ENCODE data around the gene PHTF2.
"Not testable (repeated sequence)": the region's sequence is repeated elsewhere in the genome, so short reads cannot be mapped to it uniquely, and the experiment has no call there.

The PHTF2 gene

DNA sequence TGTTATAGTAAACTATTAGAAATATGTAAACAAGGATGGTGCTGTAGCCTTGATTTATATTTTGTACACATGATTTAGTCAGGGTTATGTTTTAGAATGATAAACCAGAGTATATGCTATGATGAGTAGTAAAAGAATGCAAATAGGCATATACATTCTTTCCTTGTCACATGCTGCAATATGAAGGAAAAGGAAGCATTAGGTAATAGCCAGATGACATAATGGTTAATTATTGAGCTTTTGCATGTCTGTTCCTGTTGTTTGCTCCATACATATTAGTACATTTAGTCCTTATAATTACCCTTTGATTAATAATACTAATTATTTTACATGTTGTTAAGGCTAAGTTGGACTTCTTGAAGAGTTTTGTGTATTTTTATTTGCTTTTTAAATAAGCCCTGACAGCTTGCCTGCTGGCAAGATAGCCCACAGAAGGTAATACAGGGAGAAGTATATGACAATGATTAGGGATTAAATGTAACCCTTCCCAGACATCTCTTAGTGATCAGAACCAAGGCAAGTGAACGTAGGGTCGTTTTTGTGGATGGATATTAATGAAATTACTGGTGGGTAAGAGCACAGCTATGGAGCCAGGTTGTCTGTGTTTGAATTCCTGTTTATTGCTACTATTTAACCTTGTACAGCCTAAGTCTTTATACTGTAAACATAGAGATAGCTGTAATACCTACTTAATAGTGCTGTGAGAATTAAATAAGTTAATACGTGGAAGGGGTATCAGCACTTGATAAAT is 68.4 kb downstream of the PHTF2 start:
- no peak overlapping the region for H3K4me3 ChIP-seq (ENCODE audit: low read length)
- DNase-seq (ENCODE audit: low read depth), result no peak
- TF ChIP-seq, protein P1, sequence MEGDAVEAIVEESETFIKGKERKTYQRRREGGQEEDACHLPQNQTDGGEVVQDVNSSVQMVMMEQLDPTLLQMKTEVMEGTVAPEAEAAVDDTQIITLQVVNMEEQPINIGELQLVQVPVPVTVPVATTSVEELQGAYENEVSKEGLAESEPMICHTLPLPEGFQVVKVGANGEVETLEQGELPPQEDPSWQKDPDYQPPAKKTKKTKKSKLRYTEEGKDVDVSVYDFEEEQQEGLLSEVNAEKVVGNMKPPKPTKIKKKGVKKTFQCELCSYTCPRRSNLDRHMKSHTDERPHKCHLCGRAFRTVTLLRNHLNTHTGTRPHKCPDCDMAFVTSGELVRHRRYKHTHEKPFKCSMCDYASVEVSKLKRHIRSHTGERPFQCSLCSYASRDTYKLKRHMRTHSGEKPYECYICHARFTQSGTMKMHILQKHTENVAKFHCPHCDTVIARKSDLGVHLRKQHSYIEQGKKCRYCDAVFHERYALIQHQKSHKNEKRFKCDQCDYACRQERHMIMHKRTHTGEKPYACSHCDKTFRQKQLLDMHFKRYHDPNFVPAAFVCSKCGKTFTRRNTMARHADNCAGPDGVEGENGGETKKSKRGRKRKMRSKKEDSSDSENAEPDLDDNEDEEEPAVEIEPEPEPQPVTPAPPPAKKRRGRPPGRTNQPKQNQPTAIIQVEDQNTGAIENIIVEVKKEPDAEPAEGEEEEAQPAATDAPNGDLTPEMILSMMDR (conservative IDR thresholded peaks at IDR 0.05; ENCODE audit: low read depth, low read length), result no peak

DNA sequence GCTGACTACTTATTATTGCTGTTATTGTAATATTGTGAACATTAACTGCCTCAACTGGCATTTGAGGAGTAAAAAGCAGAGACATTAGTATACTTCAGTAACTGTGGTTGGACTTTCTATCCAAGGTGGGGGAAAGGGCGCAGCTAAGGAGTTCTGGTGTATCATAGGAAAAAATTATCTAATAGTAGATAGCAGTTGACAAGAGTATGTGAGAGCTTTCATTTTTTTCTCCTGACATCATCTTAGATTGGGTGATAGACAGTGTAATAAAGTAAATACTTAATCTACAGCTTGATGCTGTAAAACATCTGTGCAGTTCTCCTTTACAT is 68.9 kb downstream of the PHTF2 start:
- DNase-seq (ENCODE audit: low read depth), result no peak
- no peak overlapping the region for H3K4me3 ChIP-seq (ENCODE audit: low read length)
- TF ChIP-seq, protein P1 (conservative IDR thresholded peaks at IDR 0.05; ENCODE audit: low read depth, low read length), result no peak

DNA sequence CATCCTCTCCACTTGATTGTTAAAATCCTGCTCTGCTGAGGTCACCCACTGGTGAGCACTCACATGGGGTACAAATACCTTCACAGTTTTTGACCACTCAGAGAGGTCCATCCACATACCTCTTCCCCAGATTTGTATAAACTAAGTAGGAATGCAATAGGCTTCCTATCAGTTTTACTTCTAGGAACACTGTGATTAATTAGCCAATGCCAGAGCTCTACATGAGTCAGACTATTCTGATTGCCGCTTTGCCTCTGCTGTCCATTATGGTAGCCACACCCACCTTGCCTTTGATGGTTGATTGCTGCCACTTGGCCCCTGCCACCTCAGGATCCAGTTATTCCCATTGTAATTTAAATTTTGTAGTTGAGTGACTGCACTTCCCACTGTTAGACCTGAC is 73.7 kb downstream of the PHTF2 start:
- H3K4me3 ChIP-seq (ENCODE audit: low read length); DNase-seq (ENCODE audit: low read depth): not testable (repeated sequence)

DNA sequence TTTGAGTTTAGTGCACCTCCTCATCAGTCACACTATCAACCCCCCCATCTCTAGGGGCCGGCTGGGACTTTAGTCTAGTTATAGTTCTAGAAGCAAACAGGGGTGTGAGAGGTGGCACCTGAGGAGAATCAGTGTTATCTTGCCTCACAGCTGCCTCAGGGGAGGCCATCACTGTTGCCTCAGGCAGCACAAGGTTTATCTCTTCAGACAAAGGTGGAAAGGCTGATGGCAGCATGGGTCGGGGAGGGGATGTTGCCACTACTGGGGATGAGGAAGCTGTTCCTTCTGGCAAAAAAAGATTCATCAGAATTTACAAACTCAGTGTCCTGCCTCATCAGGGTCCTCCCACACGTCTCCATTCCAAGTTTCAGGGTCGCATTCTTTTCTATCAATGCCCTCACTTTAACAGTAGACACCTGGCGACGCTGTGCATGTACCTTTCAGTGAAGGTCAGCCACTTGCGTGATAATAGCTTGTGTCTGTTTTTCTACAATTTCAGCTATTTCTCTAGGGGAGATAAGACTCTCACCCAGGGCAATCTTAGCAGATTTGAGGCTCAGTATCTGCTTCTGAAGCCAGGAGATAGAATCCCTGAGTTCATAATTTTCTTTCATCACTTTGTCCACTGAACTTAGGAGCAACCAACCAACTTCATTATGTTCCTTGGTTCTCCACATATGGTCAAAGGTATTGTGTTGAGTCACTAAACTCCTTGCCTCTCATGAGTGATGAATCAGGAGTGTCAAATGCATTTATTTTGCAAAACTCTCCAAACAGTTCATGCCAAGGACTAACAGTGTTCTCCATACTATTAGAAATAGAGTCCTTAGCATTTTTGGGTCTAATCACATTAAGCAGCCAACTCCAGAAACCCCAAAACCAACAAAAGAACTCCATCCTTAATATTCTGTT is 75.1 kb downstream of the PHTF2 start:
- not testable (repeated sequence) for DNase-seq (ENCODE audit: low read depth); H3K4me3 ChIP-seq (ENCODE audit: low read length)

DNA sequence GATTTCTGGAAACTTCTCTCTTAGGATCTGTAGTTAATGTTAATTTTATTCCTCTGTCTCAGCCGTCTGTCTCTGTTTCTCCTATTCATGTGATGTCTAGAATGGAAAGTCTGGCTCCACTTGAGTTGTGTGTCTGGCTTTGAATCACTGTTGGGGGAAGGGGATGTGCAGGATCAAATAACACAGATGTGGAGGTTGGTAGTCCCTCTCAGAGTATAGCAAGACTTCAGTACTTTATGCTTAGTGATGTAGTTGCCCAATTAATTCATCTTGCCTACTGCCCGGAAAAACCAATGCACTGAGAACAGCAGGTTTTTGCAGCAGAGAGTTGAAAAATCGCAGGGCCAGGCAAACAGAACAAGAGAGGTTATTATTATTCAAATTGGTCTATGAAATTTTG is 79.2 kb downstream of the PHTF2 start:
- DNase-seq (ENCODE audit: low read depth), result no peak
- TF ChIP-seq, protein P1 (conservative IDR thresholded peaks at IDR 0.05; ENCODE audit: low read depth, low read length), result no peak
- H3K4me3 ChIP-seq (ENCODE audit: low read length), result no peak overlapping the region

DNA sequence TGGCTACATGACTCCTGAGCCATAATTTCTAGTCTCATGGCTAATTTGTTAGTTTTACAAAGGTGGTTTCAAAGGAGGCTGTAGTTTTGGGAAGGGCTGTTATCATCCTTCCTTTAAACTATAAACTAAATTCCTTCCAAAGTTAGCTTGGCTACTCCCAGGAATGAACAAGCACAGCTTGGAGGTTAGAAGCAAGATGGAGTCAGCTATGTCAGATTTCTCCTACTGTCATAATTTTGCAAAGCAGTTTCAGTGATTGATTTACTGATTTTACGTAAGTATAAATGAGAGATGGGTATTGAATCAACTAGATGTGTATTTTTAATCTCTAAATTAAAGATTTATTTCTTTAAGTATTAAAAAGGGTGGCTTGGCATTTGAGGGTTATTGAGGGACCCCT is 79.9 kb downstream of the PHTF2 start:
- DNase-seq (ENCODE audit: low read depth), result no peak
- H3K4me3 ChIP-seq (ENCODE audit: low read length), result no peak overlapping the region
- TF ChIP-seq, protein P1 (conservative IDR thresholded peaks at IDR 0.05; ENCODE audit: low read depth, low read length), result no peak

DNA sequence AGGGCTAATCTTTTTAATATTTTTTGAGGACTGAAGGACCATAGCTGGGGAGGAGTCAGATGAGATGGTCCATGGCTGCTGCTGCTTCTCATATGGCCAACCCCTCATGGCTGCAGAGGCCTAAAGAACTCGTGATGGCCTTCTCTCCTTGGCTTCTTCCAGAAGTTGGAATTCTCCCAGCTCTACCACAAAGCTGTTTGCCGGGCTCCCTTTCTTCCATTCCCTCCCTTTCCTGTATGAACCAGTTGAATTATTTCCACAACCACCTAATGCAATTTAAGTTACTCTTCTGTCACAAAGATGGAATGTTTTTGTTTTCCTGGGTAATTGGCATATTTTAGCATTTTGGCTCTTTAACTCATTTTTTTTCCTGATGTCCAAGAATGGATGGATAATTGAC is 80.7 kb downstream of the PHTF2 start:
- DNase-seq (ENCODE audit: low read depth), result no peak
- TF ChIP-seq, protein P1 (conservative IDR thresholded peaks at IDR 0.05; ENCODE audit: low read depth, low read length), result no peak

DNA sequence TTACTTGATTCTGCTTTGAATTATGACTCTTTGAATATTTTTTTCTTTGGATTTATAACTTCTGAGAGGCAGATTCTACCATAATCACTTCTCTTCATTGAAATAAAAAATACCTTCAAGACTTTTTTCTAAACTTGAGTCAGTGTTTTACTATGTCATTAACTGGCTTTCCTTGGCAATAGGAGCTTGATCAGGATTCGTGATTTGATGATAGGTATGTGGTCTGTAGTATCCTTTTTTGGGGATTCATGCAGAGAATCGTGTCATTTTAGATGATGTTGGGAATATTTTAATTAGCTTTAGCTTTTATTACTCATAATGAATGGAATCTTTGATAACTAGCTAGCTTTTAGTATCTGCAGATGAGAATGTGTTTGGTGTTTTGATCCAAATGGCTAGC is 83.3 kb downstream of the PHTF2 start:
- H3K4me3 ChIP-seq (ENCODE audit: low read length), result no peak overlapping the region
- TF ChIP-seq, protein P1 (conservative IDR thresholded peaks at IDR 0.05; ENCODE audit: low read depth, low read length), result no peak
- no peak for DNase-seq (ENCODE audit: low read depth)

More for the DNA sequence above, 80.7 kb downstream of the PHTF2 start:
- H3K4me3 ChIP-seq (ENCODE audit: low read length), result no peak overlapping the region
